GM12892 (cell line): ENCODE results near the gene ADPRH.

Experiments used
- POLR2A ChIP-seq: IDR thresholded peaks from 2 replicates; pipeline ENCODE4 v1.6.1; 2011; ENCODE audit warnings: low read depth, low read length, control low read depth
- POLR2AphosphoS5 ChIP-seq: IDR thresholded peaks from 2 replicates; pipeline ENCODE4 v1.6.1; 2011; ENCODE audit warnings: low read depth, low read length, control low read depth

DNA sequence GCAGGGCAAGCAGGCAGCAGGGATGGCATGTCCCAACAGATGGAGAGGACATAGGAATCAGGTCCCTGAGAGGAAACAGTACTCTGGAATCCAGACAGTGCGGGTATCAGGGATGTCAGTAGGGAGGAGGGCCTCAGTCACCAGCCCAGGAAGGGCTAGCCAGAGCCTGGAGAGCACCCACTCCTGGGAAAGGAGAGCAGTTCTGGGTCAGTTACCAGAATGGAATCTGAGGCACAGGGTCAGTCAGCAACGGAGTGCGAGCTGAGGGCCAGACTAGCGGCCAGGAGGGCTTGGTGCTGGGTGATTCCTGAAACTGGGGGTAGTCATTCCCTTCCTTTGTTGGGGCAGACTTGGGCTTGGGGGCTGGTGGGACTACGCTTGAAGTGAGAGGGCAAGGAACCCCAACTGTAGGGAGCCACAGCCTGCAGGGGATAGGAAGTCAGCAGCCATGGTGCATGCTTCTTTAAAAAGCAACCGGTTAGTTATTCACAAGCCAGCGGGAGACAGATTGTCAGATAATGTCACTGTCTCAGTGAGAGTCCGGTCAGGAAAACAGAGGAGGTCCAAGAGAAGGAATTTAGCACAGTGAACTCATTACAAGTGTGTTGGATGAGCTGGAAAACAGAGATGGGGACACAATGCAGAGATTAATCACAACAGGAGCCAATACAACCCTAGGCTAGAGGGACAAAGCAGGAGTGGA is 46.3 kb downstream of the ADPRH start:
- TF ChIP-seq POLR2A (no peak), POLR2AphosphoS5 (no peak)
